SK-N-SH treated with all-trans-retinoic acid at 6 μM for 48 hours (cell line): Measurements from ENCODE around the gene SLC17A4.
A peak's percentile ranks its signal among the peaks of the same experiment; 100 is the strongest.

Source experiments
- ATAC-seq: fragments of 200-7000 bp; cut with Tn5 transposase; 3 replicates; pipeline ENCODE4 v1.9.1; 2020; ENCODE audit warnings: mild to moderate bottlenecking, moderate library complexity
- ARNTL ChIP-seq: fragments of 450-650 bp; formaldehyde crosslinking; IDR thresholded peaks from 2 replicates; pipeline ENCODE4 v1.5.0; 2020; ENCODE audit warnings: low read depth, mild to moderate bottlenecking, moderate library complexity, borderline replicate concordance
- BACH2 ChIP-seq: fragments of 250-450 bp; sonication (Bioruptor Pico); IDR thresholded peaks from 2 replicates; pipeline ENCODE4 v1.9.0; 2021; ENCODE audit warnings: mild to moderate bottlenecking, borderline replicate concordance
- CREB5 ChIP-seq: fragments of 250-450 bp; sonication (Bioruptor Pico); IDR thresholded peaks from 2 replicates; pipeline ENCODE4 v1.5.1; 2020; ENCODE audit warnings: low read depth, mild to moderate bottlenecking, moderate library complexity
- CSDC2 ChIP-seq: fragments of 250-450 bp; sonication (Bioruptor Pico); IDR thresholded peaks from 2 replicates; pipeline ENCODE4 v1.5.0; 2020; ENCODE audit warnings: mild to moderate bottlenecking, moderate library complexity
- CSRNP3 ChIP-seq: fragments of 250-450 bp; sonication (Bioruptor Pico); IDR thresholded peaks from 2 replicates; pipeline ENCODE4 v1.5.1; 2021; ENCODE audit warnings: mild to moderate bottlenecking, moderate library complexity
- ESRRG ChIP-seq: fragments of 250-450 bp; sonication (Bioruptor Pico); IDR thresholded peaks from 2 replicates; pipeline ENCODE4 v1.6.1; 2021; ENCODE audit warnings: mild to moderate bottlenecking
- GLIS3 ChIP-seq: fragments of 250-450 bp; sonication (Bioruptor Pico); IDR thresholded peaks from 2 replicates; pipeline ENCODE4 v1.5.0; 2020; ENCODE audit warnings: mild to moderate bottlenecking, moderate library complexity
- OSR1 ChIP-seq: fragments of 250-450 bp; sonication (Bioruptor Pico); IDR thresholded peaks from 2 replicates; pipeline ENCODE4 v1.8.0; 2022; ENCODE audit warnings: moderate library complexity, mild to moderate bottlenecking, inconsistent platforms
- PATZ1 ChIP-seq: fragments of 250-450 bp; sonication (Bioruptor Pico); IDR thresholded peaks from 2 replicates; pipeline ENCODE4 v1.8.0; 2020; ENCODE audit warnings: mild to moderate bottlenecking, moderate library complexity, borderline replicate concordance
- POU6F1 ChIP-seq: fragments of 250-450 bp; sonication (Bioruptor Pico); IDR thresholded peaks from 2 replicates; pipeline ENCODE4 v1.8.0; 2021; ENCODE audit warnings: low read depth, mild to moderate bottlenecking, moderate library complexity, borderline replicate concordance
- PPARA ChIP-seq: fragments of 250-450 bp; sonication (Bioruptor Pico); IDR thresholded peaks from 2 replicates; pipeline ENCODE4 v1.5.0; 2020; ENCODE audit warnings: mild to moderate bottlenecking, borderline replicate concordance
- RARB ChIP-seq: fragments of 250-450 bp; sonication (Bioruptor Pico); IDR thresholded peaks from 2 replicates; pipeline ENCODE4 v1.8.0; 2021; ENCODE audit warnings: mild to moderate bottlenecking, moderate library complexity
- SNAI2 ChIP-seq: fragments of 250-450 bp; sonication (Bioruptor Pico); IDR thresholded peaks from 2 replicates; pipeline ENCODE4 v1.5.0; 2020; ENCODE audit warnings: mild to moderate bottlenecking, moderate library complexity
- TCF4 ChIP-seq: fragments of 250-450 bp; sonication (Bioruptor Pico); IDR thresholded peaks from 2 replicates; pipeline ENCODE4 v1.8.0; 2021; ENCODE audit warnings: mild to moderate bottlenecking, moderate library complexity, borderline replicate concordance
- TSHZ2 ChIP-seq: fragments of 250-450 bp; sonication (Bioruptor Pico); IDR thresholded peaks from 2 replicates; pipeline ENCODE4 v1.5.0; 2020; ENCODE audit warnings: mild to moderate bottlenecking, moderate library complexity
- ZC3H10 ChIP-seq: fragments of 250-450 bp; sonication (Bioruptor Pico); IDR thresholded peaks from 2 replicates; pipeline ENCODE4 v1.5.1; 2021; ENCODE audit warnings: mild to moderate bottlenecking, moderate library complexity
- ZFP3 ChIP-seq: fragments of 250-450 bp; sonication (Bioruptor Pico); IDR thresholded peaks from 2 replicates; pipeline ENCODE4 v1.5.0; 2020; ENCODE audit warnings: mild to moderate bottlenecking, moderate library complexity
- ZFP30 ChIP-seq: fragments of 450-650 bp; formaldehyde crosslinking; IDR thresholded peaks from 2 replicates; pipeline ENCODE4 v1.5.0; 2022; ENCODE audit warnings: mild to moderate bottlenecking, moderate library complexity
- ZNF70 ChIP-seq: fragments of 450-650 bp; formaldehyde crosslinking; IDR thresholded peaks from 2 replicates; pipeline ENCODE4 v1.5.0; 2020; ENCODE audit warnings: mild to moderate bottlenecking, moderate library complexity
- ZNF8 ChIP-seq: fragments of 450-650 bp; formaldehyde crosslinking; IDR thresholded peaks from 2 replicates; pipeline ENCODE4 v1.5.0; 2020; ENCODE audit warnings: mild to moderate bottlenecking, moderate library complexity

SLC17A4 gene

GRCh38 chr6:25715794-25716193, 38.7 kb upstream of the SLC17A4 start (continued):
- TF ChIP-seq TSHZ2 (CRISPR knock-in tag): no peak
- no peak for TF ChIP-seq ESRRG

- TF ChIP-seq TSHZ2 (CRISPR knock-in tag) (no peak), ESRRG (no peak), OSR1 (no peak), BACH2 (no peak), SNAI2 (no peak)
- peak; percentile 70; the same call in 2 of the 3 replicates for ATAC-seq
Measured at GRCh38 chr6:25717866-25718740, 36.4 kb upstream of the SLC17A4 start.

- TF ChIP-seq POU6F1 (CRISPR knock-in tag) (no peak), ZFP3 (CRISPR knock-in tag) (no peak), ZC3H10 (CRISPR knock-in tag) (no peak), BACH2 (no peak), ZFP30 (CRISPR knock-in tag) (no peak), CSRNP3 (CRISPR knock-in tag) (no peak), RARB (CRISPR knock-in tag) (no peak), GLIS3 (CRISPR knock-in tag) (no peak), OSR1 (no peak), ZNF8 (no peak), TCF4 (no peak), PPARA (no peak), CSDC2 (CRISPR knock-in tag) (no peak), SNAI2 (no peak), PATZ1 (CRISPR knock-in tag) (no peak), ZNF70 (no peak), CREB5 (CRISPR knock-in tag) (no peak), ARNTL (CRISPR knock-in tag) (no peak), TSHZ2 (CRISPR knock-in tag) (no peak)
- ATAC-seq: no peak
Measured at GRCh38 chr6:25726122-25726911, 28.2 kb upstream of the SLC17A4 start.
